ENCODE measurements around the gene ZNF770. TPM values are rescaled to one million over a fixed set of nuclear protein-coding genes. Genes with fewer than 3 reads are reported as not detected.

The ZNF770 gene
- total and polyA plus RNA-seq, 9 of the 15 experiments (the other 6 are each of a cell fraction or from before 2014, with no cell fraction given) = 3.4 to 50.8 (median 40.3) TPM

DNA sequence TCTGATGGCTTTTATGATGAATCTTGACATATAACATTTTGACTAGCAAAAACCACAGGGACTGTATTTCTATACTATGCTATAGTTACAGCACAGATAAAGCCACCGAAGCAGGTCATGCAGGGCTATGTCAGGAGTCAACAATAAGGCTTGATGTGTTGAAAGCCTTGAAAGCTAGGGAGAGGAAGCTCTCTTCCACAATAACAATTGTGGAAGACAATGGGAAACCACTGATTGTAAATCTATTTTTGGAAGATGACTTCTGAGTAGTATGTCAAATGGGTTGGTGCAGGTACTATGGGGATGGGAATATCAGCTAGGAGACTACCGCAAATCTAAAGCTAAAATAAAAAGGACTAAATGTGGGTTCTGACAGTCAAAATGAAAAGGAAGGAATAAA lies 14.6 kb downstream of the ZNF770 start:
- no peak for ATAC-seq
- Histone ChIP-seq H3K27ac (ENCODE audit: extremely low read depth, low read depth, low read length) (no peak overlapping the region), H3K9me1 (ENCODE audit: control insufficient read depth, insufficient read depth, low read length) (no peaks in the 10 kb centered on the region), H3K4me2 (ENCODE audit: insufficient read depth, low read length) (no peak overlapping the region), H3K9ac (ENCODE audit: insufficient read depth in 1 of 2, low read depth in 2 of 2, low read length in 2 of 2) (no peak overlapping the region), H3K9me3 (replicated peaks; ENCODE audit: control insufficient read depth, insufficient read depth, low read depth, low read length) (no peaks in the 10 kb centered on the region), H3K27me3 (ENCODE audit: control insufficient read depth in 2 of 2, insufficient read depth in 2 of 2, low read length in 2 of 2) (no peaks in the 10 kb centered on the region), H2AFZ (ENCODE audit: low read depth, low read length) (no peak overlapping the region), H4K20me1 (replicated peaks; ENCODE audit: control insufficient read depth, insufficient read depth, low read length) (no peaks in the 10 kb centered on the region), H3K4me3 (no peak overlapping the region), H3K36me3 (ENCODE audit: control insufficient read depth, insufficient read depth, low read length) (peaks cover 5% of the 10 kb centered on the region; the same call in 2 of the 3 replicates), H3K79me2 (ENCODE audit: control insufficient read depth, insufficient read depth, low read length) (peaks cover 11% of the 10 kb centered on the region), H3K4me1 (replicated peaks in 1 of 2; ENCODE audit: control insufficient read depth in 2 of 2, insufficient read depth in 2 of 2, low read length in 2 of 2) (peaks cover 5% of the 10 kb centered on the region in 2 experiments; a peak in 4 of 5 replicates)
- intact Hi-C loops (cut with micrococcal nuclease) (no loop called here), in situ Hi-C loops (cut with MboI) (no loop called here)
- no peak for FAIRE-seq
- 52% methylated on average over 2 of the region's 2 CpGs for WGBS (ENCODE audit: insufficient coverage, low coverage, missing lambda C conversion rate)
- ChIA-PET POLR2A (interaction anchor here (0.6 to 1.3 kb wide), 3 partner anchors 13 to 37 kb away, joined by 3 to 5 read pairs (median 3); partner anchors contain the start of gene ZNF770), CTCF (ENCODE audit: low intra/inter-chr PET ratio) (no interaction called here)
- DNase-seq (ENCODE audit: extremely low read depth in 1 of 4, low spot score in 3 of 4) = peak in 1 of 4 experiments; percentile 14
- BruUV-seq (replicated peaks) = no TSS peak
- TF ChIP-seq MEF2D (tag; conservative IDR thresholded peaks at IDR 0.05; ENCODE audit: low read depth) = peak; percentile 70; the same call in 1 of the 2 replicates
- no peak for TF ChIP-seq ZNF785 (CRISPR knock-in tag; IDR thresholded peaks at IDR 0.05)
- TF ChIP-seq MBD1 (CRISPR knock-in tag; IDR thresholded peaks at IDR 0.05) = no peak
- no peak for TF ChIP-seq MLLT1 (IDR thresholded peaks at IDR 0.05)
- no peak for TF ChIP-seq ZC3H11A (IDR thresholded peaks at IDR 0.05; ENCODE audit: low read depth, low read length)
- TF ChIP-seq CEBPG (CRISPR knock-in tag; IDR thresholded peaks at IDR 0.05) = no peak
- TF ChIP-seq CEBPG (tag; conservative IDR thresholded peaks at IDR 0.05 in 1 of 2, IDR thresholded peaks at IDR 0.05 in 1 of 2) = no peak
- TF ChIP-seq NCOA6 (IDR thresholded peaks at IDR 0.05) = no peak
- 0 out of 2 replicates have a peak, but pooled peaks have one; percentile 44 for TF ChIP-seq MEF2A (IDR thresholded peaks at IDR 0.05; ENCODE audit: control insufficient read depth, low read depth, low read length)
- TF ChIP-seq TEAD4 (IDR thresholded peaks at IDR 0.05; ENCODE audit: low read length) = no peak
- no peak for TF ChIP-seq TEAD4 (CRISPR knock-in tag; IDR thresholded peaks at IDR 0.05; ENCODE audit: borderline replicate concordance)
- no peak for TF ChIP-seq FOXK1 (CRISPR knock-in tag; IDR thresholded peaks at IDR 0.05; ENCODE audit: borderline replicate concordance)
- no peak for TF ChIP-seq MCM2 (IDR thresholded peaks at IDR 0.05; ENCODE audit: low read depth)
- no peak for TF ChIP-seq ZBTB49 (CRISPR knock-in tag; IDR thresholded peaks at IDR 0.05; ENCODE audit: borderline replicate concordance)
- TF ChIP-seq EP400 (IDR thresholded peaks at IDR 0.05) = no peak

Measured in K562 (cell line).